Stimulated activated CD4-positive, alpha-beta T cell treated with anti-CD3 and anti-CD28 coated beads, Interleukin-2, amount 100 ng/mL, for 48 hours (primary cell): ENCODE data around the gene MGST3.
"Not testable (repeated sequence)": the region's sequence is repeated elsewhere in the genome, so short reads cannot be mapped to it uniquely, and the experiment has no call there.

Experiments
- DNase-seq, 2 donors: peaks; one replicate each; pipeline ENCODE4 v3.0.0-alpha.2; 2020

The MGST3 gene

GRCh38 chr1:165630629-165631341, at the start of gene MGST3:
Gene MGST3, plus strand, starts transcription at chr1:165631234. Its CDS starts 18,614 bp downstream, at chr1:165649848.
- DNase-seq, result peak; percentile 94

GRCh38 chr1:165581926-165582325, 49.1 kb upstream of the MGST3 start:
- no peak for DNase-seq

- DNase-seq, result no peak
Observed at GRCh38 chr1:165586398-165586797, 44.6 kb upstream of the MGST3 start.

GRCh38 chr1:165591391-165591790, 39.6 kb upstream of the MGST3 start:
- not testable (repeated sequence) for DNase-seq

- peak; percentile 81 to 87 for DNase-seq
Observed at GRCh38 chr1:165592945-165593823, 37.9 kb upstream of the MGST3 start.

- no peak for DNase-seq
Observed at GRCh38 chr1:165595246-165595938, 35.6 kb upstream of the MGST3 start.

GRCh38 chr1:165597883-165598675, 33.0 kb upstream of the MGST3 start:
- DNase-seq, result peak; percentile 92

GRCh38 chr1:165598676-165599059, 32.4 kb upstream of the MGST3 start:
- DNase-seq, result no peak

GRCh38 chr1:165600793-165601192, 30.2 kb upstream of the MGST3 start:
- DNase-seq, result no peak

GRCh38 chr1:165603810-165604209, 27.2 kb upstream of the MGST3 start:
- DNase-seq, result no peak

- no peak for DNase-seq
Observed at GRCh38 chr1:165605246-165605645, 25.8 kb upstream of the MGST3 start.

GRCh38 chr1:165606676-165607075, 24.4 kb upstream of the MGST3 start:
- DNase-seq, result not testable (repeated sequence)

GRCh38 chr1:165610866-165611265, 20.2 kb upstream of the MGST3 start:
- DNase-seq, result no peak

- no peak for DNase-seq
Observed at GRCh38 chr1:165612062-165612461, 19.0 kb upstream of the MGST3 start.

GRCh38 chr1:165616054-165616612, 14.9 kb upstream of the MGST3 start:
- DNase-seq, result no peak

- DNase-seq, result no peak
Observed at GRCh38 chr1:165616987-165617546, 14.0 kb upstream of the MGST3 start.

GRCh38 chr1:165619647-165620151, 11.3 kb upstream of the MGST3 start:
- DNase-seq, result no peak

GRCh38 chr1:165623624-165624023, 7.4 kb upstream of the MGST3 start:
- DNase-seq, result no peak

GRCh38 chr1:165624441-165624840, 6.6 kb upstream of the MGST3 start:
- DNase-seq, result no peak

GRCh38 chr1:165628147-165628822, 2.7 kb upstream of the MGST3 start:
- no peak for DNase-seq

- DNase-seq, result no peak
Observed at GRCh38 chr1:165629151-165629550, 1.9 kb upstream of the MGST3 start.
